GM12878 (cell line): ENCODE measurements around the gene SH3D19. TPM values are rescaled to one million over a fixed set of nuclear protein-coding genes. Genes with fewer than 3 reads are reported as not detected.
A peak's percentile ranks its signal among the peaks of the same experiment; 100 is the strongest.

ENCODE experiments used
- ATAC-seq: fragments of 200-7000 bp; cut with Tn5 transposase; 3 replicates; pipeline ENCODE4 v1.9.1; 2020; ENCODE audit warnings: mild to moderate bottlenecking, moderate library complexity
- BruUV-seq: library from RNA; stranded (reverse); fragments of 400-500 nt; replicated peaks from 2 replicates; lab custom pipeline; 2021; lab: Mats Ljungman, UMichigan
- CTCF ChIA-PET: fragments of 300-600 bp; sonication (Branson Sonifier 250); formaldehyde crosslinking; extraction: SDS; loops from one replicate; lab custom pipeline; 2021; ENCODE audit warnings: inconsistent platforms; lab: Yijun Ruan, JAX
- POLR2A ChIA-PET: fragments of 350-600 bp; formaldehyde crosslinking; extraction: SDS; loops from one replicate; lab custom pipeline; 2021; ENCODE audit warnings: inconsistent platforms; lab: Charles Lee
- RAD21 ChIA-PET: fragments of 300-600 bp; sonication (Branson Sonifier 250); formaldehyde crosslinking; loops from one replicate; lab custom pipeline; 2023; ENCODE audit warnings: antibody characterized with exemption; ENCODE audit not compliant: unreplicated experiment; lab: Charles Lee
- SMC1A ChIA-PET: fragments of 300-600 bp; sonication (Branson Sonifier 250); formaldehyde crosslinking; loops from one replicate; lab custom pipeline; 2023; ENCODE audit not compliant: unreplicated experiment, uncharacterized antibody; lab: Charles Lee
- DNase-seq: peaks from one replicate; pipeline ENCODE4 v3.0.0-alpha.2; 2011; ENCODE audit warnings: low read depth, low spot score
- FAIRE-seq: peaks from 3 replicates; lab custom pipeline; 2011; peaks lifted over from hg19 to GRCh38; lab: Jason Lieb, UNC
- H2AFZ ChIP-seq: 2 replicates; pipeline ENCODE4 v1.6.0; 2011; ENCODE audit warnings: low read depth, low read length, control low read depth; ENCODE audit not compliant: control insufficient read depth
- H3K27ac ChIP-seq: 2 replicates; pipeline ENCODE4 v1.5.1; 2011; ENCODE audit warnings: control low read depth; ENCODE audit not compliant: control insufficient read depth, insufficient read depth
- H3K27me3 ChIP-seq, 2 experiments: replicated peaks in 1 of 2; 2 replicates each; pipeline versions ENCODE4 v1.6.0 to v1.6.1; 2011; ENCODE audit warnings: low read length in 1 of 2; ENCODE audit not compliant: control insufficient read depth in 2 of 2, insufficient read depth in 2 of 2
- H3K36me3 ChIP-seq, 2 experiments: 2 replicates each; pipeline ENCODE4 v1.5.1; 2011; ENCODE audit warnings: low read length in 1 of 2; ENCODE audit not compliant: control insufficient read depth in 2 of 2, insufficient read depth in 2 of 2
- H3K4me1 ChIP-seq: 2 replicates; pipeline ENCODE4 v1.6.1; 2011; ENCODE audit warnings: mild to moderate bottlenecking, low read length, moderate library complexity, mixed read lengths; ENCODE audit not compliant: control insufficient read depth, insufficient read depth
- H3K4me2 ChIP-seq: 2 replicates; pipeline ENCODE4 v1.6.0; 2011; ENCODE audit warnings: control low read depth; ENCODE audit not compliant: control insufficient read depth, insufficient read depth
- H3K4me3 ChIP-seq: fragments of 200-600 bp; sonication (generic); 2 replicates; pipeline ENCODE4 v1.5.1; 2016
- H3K79me2 ChIP-seq: 2 replicates; pipeline ENCODE4 v1.6.0; 2011; ENCODE audit warnings: low read length; ENCODE audit not compliant: control insufficient read depth, insufficient read depth
- H3K9ac ChIP-seq: 2 replicates; pipeline ENCODE4 v1.8.0; 2011; ENCODE audit warnings: low read length, control low read depth, mixed read lengths; ENCODE audit not compliant: control insufficient read depth, insufficient read depth
- H3K9me3 ChIP-seq: replicated peaks from 3 replicates; pipeline ENCODE4 v1.5.1; 2011; ENCODE audit warnings: mild to moderate bottlenecking, low read length; ENCODE audit not compliant: control insufficient read depth, insufficient read depth
- H4K20me1 ChIP-seq: 2 replicates; pipeline ENCODE4 v1.6.0; 2011; ENCODE audit not compliant: control insufficient read depth, insufficient read depth
- JUND ChIP-seq: IDR thresholded peaks from 2 replicates; pipeline ENCODE4 v1.6.1; 2012; ENCODE audit warnings: low read depth, mild to moderate bottlenecking, low read length, improper control_type of control experiment, moderate library complexity
- RAD51 ChIP-seq: fragments of 450-650 bp; IDR thresholded peaks from 2 replicates; pipeline ENCODE4 v1.6.1; 2016; ENCODE audit warnings: moderate library complexity, mild to moderate bottlenecking, inconsistent platforms
- RBBP5 ChIP-seq: fragments of 200-600 bp; sonication (generic); conservative IDR thresholded peaks from 2 replicates; pipeline ENCODE4 v1.6.1; 2016
- ZSCAN29 ChIP-seq: fragments of 450-650 bp; IDR thresholded peaks from 2 replicates; pipeline ENCODE4 v1.6.1; 2017; ENCODE audit warnings: mild to moderate bottlenecking, moderate library complexity
- WGBS: methylation state at CpG from one replicate; pipeline ENCODE4 v1.1.6; 2016; ENCODE audit warnings: low lambda C conversion rate; ENCODE audit not compliant: insufficient replicate concordance, insufficient coverage; ENCODE audit errors: missing lambda C conversion rate; 5-methylcytosine and 5-hydroxymethylcytosine counted together
- in situ Hi-C: fragments of 300-500 bp; cut with MboI; formaldehyde crosslinking; loops from 9 replicates; pipeline ENCODE4 v1.14.3; 2018; ENCODE audit warnings: mixed read lengths
- intact Hi-C: fragments of 100-400 bp; cut with micrococcal nuclease; formaldehyde crosslinking; loops from one replicate; pipeline ENCODE4 v1.14.2; 2022; ENCODE audit not compliant: unreplicated experiment
- polyA plus RNA-seq, 11 experiments: library from polyadenylated mRNA; depleted of rRNA in 4 of 11; unstranded in 6 of 11; stranded (reverse) in 5 of 11; fragments of >200 nt; fragmentation: Nextera tagmentation in 4 of 11; fragmentation: Illumina TruSeq in 1 of 11; extraction: Ambion mirVana in 4 of 11; extraction: Trizol in 1 of 11; gene quantifications; 1 replicate in 1 of 11; 2 replicates in 10 of 11; pipeline versions ENCODE4 v1.2.1 to v1.2.3, GENCODE V29; 2011 to 2016; ENCODE audit warnings: inconsistent platforms in 2 of 11, missing spikeins in 2 of 11, low read depth in 1 of 11
- total RNA-seq, 4 experiments: library from RNA; depleted of rRNA in 3 of 4; stranded (reverse); fragments of >200 nt in 3 of 4; fragmentation: Illumina TruSeq in 1 of 4; extraction: Trizol in 1 of 4; gene quantifications; 2 replicates each; pipeline versions ENCODE4 v1.2.1 to v1.2.3, GENCODE V29; 2013 to 2021
- TF ChIP-seq, protein P1 (sequence below): IDR thresholded peaks from 2 replicates; pipeline ENCODE4 v1.6.1; 2012; ENCODE audit warnings: low read depth, low read length, improper control_type of control experiment
- TF ChIP-seq, protein P2 (sequence below): fragments of 450-650 bp; IDR thresholded peaks from 2 replicates; pipeline ENCODE4 v1.6.1; 2018; ENCODE audit warnings: mild to moderate bottlenecking, low read depth, moderate library complexity; ENCODE audit not compliant: partially characterized antibody

SH3D19 gene
- total and polyA plus RNA-seq, 10 of the 15 experiments (the other 5 are each of a cell fraction or from before 2014, with no cell fraction given) = 0.03 to 6.9 (median 0.33) TPM; not detected in 3

DNA sequence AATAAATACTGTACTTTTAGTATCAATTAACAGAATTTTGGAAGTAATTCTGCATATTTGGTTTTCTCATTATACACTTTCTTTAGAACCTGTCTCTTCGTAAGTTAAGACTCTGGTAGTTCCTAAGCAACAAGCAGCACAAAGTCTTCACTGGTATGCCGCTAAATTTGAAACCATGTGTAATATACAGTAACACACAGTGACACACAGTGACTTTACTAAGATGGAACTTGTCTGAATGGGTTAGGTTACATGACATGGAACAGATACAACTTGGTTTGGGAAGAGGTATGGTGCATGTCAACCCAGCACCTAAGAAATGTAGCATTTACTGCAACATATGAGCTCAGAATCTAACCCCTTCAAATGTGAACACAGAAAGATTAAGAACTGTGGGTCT lies 132.0 kb downstream of the SH3D19 start:
- ATAC-seq = no peak
- Histone ChIP-seq H3K9me3 (no peaks in the 10 kb centered on the region), H3K79me2 (no peaks in the 10 kb centered on the region), H2AFZ (no peak overlapping the region), H3K4me1 (no peaks in the 10 kb centered on the region), H3K4me3 (no peak overlapping the region), H3K36me3 (no peaks in the 10 kb centered on the region), H3K9ac (no peak overlapping the region), H3K4me2 (no peak overlapping the region), H3K27ac (no peak overlapping the region), H3K27me3 (no peaks in the 10 kb centered on the region), H4K20me1 (no peaks in the 10 kb centered on the region)
- ChIA-PET CTCF (no interaction called here), RAD21 (no interaction called here), SMC1A (no interaction called here), POLR2A (no interaction called here)
- peak; percentile 27 for FAIRE-seq
- BruUV-seq = no TSS peak
- intact Hi-C loops (no loop called here), in situ Hi-C loops (no loop called here)
- 25% methylated on average over 2 of the region's 2 CpGs for WGBS
- no peak for DNase-seq
- TF ChIP-seq JUND = no peak
- TF ChIP-seq RBBP5 = no peak
- TF ChIP-seq, protein P1, sequence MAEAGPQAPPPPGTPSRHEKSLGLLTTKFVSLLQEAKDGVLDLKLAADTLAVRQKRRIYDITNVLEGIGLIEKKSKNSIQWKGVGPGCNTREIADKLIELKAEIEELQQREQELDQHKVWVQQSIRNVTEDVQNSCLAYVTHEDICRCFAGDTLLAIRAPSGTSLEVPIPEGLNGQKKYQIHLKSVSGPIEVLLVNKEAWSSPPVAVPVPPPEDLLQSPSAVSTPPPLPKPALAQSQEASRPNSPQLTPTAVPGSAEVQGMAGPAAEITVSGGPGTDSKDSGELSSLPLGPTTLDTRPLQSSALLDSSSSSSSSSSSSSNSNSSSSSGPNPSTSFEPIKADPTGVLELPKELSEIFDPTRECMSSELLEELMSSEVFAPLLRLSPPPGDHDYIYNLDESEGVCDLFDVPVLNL = no peak

DNA sequence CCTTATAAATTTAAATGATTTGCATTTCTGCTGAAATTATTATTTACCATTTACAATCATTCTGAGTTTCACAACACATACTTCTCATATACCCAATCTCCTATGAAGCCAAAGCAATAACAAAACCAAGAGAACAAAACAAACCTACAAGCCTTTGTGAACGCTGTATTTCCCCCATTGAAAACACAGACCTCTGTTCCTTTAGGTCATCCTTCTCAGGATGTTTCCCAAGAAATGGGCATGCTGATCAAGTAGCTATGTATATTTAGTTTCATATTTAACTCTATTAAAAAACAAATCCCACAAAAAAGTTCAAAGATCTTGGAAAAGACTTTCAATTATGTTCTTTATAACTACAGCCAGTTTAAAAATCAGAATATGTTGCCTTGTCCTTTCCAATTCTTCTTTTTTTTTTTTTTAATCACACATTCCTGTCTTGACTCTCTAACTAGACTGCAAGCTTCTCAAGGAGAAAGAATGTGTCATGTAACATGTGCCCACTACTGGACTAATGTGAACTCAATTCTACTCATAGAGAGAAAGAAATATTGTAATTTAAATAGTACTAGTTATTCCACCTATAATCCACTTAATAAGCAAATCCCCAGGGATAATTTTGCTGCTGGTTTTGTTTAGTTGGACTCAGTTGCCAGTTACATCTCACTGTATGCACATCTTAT lies 132.7 kb downstream of the SH3D19 start:
- ChIA-PET CTCF (no interaction called here), RAD21 (no interaction called here), SMC1A (interaction anchor here (0.7 kb wide), 1 partner anchor 37 kb away, joined by 3 read pairs; no protein-coding TSS in a partner anchor), POLR2A (no interaction called here)
- intact Hi-C loops = no loop called here
- FAIRE-seq (no peak), ATAC-seq (no peak), DNase-seq (no peak)
- H3K4me1 ChIP-seq = no peaks in the 10 kb centered on the region
- no peaks in the 10 kb centered on the region for H3K36me3 ChIP-seq
- no TSS peak for BruUV-seq
- no peaks in the 10 kb centered on the region for H3K27me3 ChIP-seq
- H3K4me3 ChIP-seq = no peak overlapping the region
- H3K79me2 ChIP-seq = no peaks in the 10 kb centered on the region
- no peak overlapping the region for H2AFZ ChIP-seq
- in situ Hi-C loops = no loop called here
- H3K9me3 ChIP-seq = no peaks in the 10 kb centered on the region
- H3K4me2 ChIP-seq = no peak overlapping the region
- 0% methylated on average over 1 of the region's 1 CpG for WGBS
- no peak overlapping the region for H3K9ac ChIP-seq
- H4K20me1 ChIP-seq = no peaks in the 10 kb centered on the region
- TF ChIP-seq, protein P2, sequence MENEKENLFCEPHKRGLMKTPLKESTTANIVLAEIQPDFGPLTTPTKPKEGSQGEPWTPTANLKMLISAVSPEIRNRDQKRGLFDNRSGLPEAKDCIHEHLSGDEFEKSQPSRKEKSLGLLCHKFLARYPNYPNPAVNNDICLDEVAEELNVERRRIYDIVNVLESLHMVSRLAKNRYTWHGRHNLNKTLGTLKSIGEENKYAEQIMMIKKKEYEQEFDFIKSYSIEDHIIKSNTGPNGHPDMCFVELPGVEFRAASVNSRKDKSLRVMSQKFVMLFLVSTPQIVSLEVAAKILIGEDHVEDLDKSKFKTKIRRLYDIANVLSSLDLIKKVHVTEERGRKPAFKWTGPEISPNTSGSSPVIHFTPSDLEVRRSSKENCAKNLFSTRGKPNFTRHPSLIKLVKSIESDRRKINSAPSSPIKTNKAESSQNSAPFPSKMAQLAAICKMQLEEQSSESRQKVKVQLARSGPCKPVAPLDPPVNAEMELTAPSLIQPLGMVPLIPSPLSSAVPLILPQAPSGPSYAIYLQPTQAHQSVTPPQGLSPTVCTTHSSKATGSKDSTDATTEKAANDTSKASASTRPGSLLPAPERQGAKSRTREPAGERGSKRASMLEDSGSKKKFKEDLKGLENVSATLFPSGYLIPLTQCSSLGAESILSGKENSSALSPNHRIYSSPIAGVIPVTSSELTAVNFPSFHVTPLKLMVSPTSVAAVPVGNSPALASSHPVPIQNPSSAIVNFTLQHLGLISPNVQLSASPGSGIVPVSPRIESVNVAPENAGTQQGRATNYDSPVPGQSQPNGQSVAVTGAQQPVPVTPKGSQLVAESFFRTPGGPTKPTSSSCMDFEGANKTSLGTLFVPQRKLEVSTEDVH = no peak
- no peak for TF ChIP-seq RAD51
- no peak for TF ChIP-seq ZSCAN29
- H3K27ac ChIP-seq = no peak overlapping the region
